Lower leg skin (tissue), 4 donors: ENCODE measurements around the gene UPB1. TPM values are rescaled to one million over a fixed set of nuclear protein-coding genes. Genes with fewer than 3 reads are reported as not detected.
"Not testable (repeated sequence)": the region's sequence is repeated elsewhere in the genome, so short reads cannot be mapped to it uniquely, and the experiment has no call there.

ENCODE experiments used
- DNase-seq, 2 donors: peaks; one replicate each; pipeline ENCODE4 v3.0.0-alpha.2; 2019; ENCODE audit warnings: low spot score in 2 of 2
- H3K4me3 ChIP-seq: fragments of 200-600 bp; sonication (generic); 2 replicates; pipeline ENCODE4 v1.5.1; 2017; ENCODE audit warnings: mild to moderate bottlenecking, low read depth; ENCODE audit not compliant: poor library complexity, severe bottlenecking
- CTCF ChIP-seq, 3 donors: fragments of 450-650 bp; IDR thresholded peaks; one replicate each; pipeline ENCODE4 v1.5.1; 2016; ENCODE audit warnings: antibody characterized with exemption in 3 of 3, mild to moderate bottlenecking in 3 of 3, moderate library complexity in 2 of 3
- POLR2A ChIP-seq, 2 donors: fragments of 450-650 bp; IDR thresholded peaks; one replicate each; pipeline ENCODE4 v1.6.1; 2016 to 2017; ENCODE audit warnings: antibody characterized with exemption in 2 of 2, mild to moderate bottlenecking in 1 of 2, moderate library complexity in 1 of 2
- WGBS, 2 donors: methylation state at CpG; one replicate each; pipeline ENCODE4 v1.1.5; 2018; 5-methylcytosine and 5-hydroxymethylcytosine counted together
- intact Hi-C: fragments of 100-400 bp; cut with DNase I; formaldehyde crosslinking; loops from one replicate; pipeline ENCODE4 v1.15.0; 2023; ENCODE audit warnings: low total_unique reads
- total RNA-seq, 4 donors: library from RNA; depleted of rRNA; stranded (reverse); fragments of >200 nt; gene quantifications; one replicate each; pipeline ENCODE4 v1.1.0, GENCODE V29; 2016

Gene UPB1
- total RNA-seq, 4 donors from 2014 or later: 0.99 to 2.1 (median 1.9) TPM

- DNase-seq: no peak
- intact Hi-C loops: no loop called here
- 78 to 85% methylated on average over 2 of the region's 2 CpGs for WGBS, 2 donors
- no peak for TF ChIP-seq POLR2A (IDR thresholded peaks at IDR 0.05)
- TF ChIP-seq CTCF (IDR thresholded peaks at IDR 0.05): no peak
- no peak overlapping the region for H3K4me3 ChIP-seq
These were observed 31.1 kb downstream of the UPB1 start for GRCh38 chr22:24526191-24526590.

GRCh38 chr22:24529898-24530297 lies 34.8 kb downstream of the UPB1 start:
- no peak for DNase-seq
- TF ChIP-seq POLR2A (IDR thresholded peaks at IDR 0.05): no peak
- no peak for TF ChIP-seq CTCF (IDR thresholded peaks at IDR 0.05)
- no peak overlapping the region for H3K4me3 ChIP-seq
- WGBS, 2 donors: 72 to 74% methylated on average over 2 of the region's 2 CpGs
- intact Hi-C loops: no loop called here

GRCh38 chr22:24530968-24531367 lies 35.8 kb downstream of the UPB1 start:
- 80 to 90% methylated on average over 3 of the region's 3 CpGs for WGBS, 2 donors
- DNase-seq, intact Hi-C loops, H3K4me3 ChIP-seq: not testable (repeated sequence)

- intact Hi-C loops: no loop called here
- DNase-seq: no peak
- TF ChIP-seq POLR2A (IDR thresholded peaks at IDR 0.05): no peak
- H3K4me3 ChIP-seq: no peak overlapping the region
- 77 to 81% methylated on average over 1 of the region's 1 CpG for WGBS, 2 donors
These were observed 36.9 kb downstream of the UPB1 start for GRCh38 chr22:24532075-24532474.

GRCh38 chr22:24535348-24535747 lies 40.2 kb downstream of the UPB1 start:
- no peak for DNase-seq
- no peak overlapping the region for H3K4me3 ChIP-seq
- intact Hi-C loops: no loop called here
- TF ChIP-seq CTCF (IDR thresholded peaks at IDR 0.05): no peak
- TF ChIP-seq POLR2A (IDR thresholded peaks at IDR 0.05): no peak
- WGBS, 2 donors: 93 to 97% methylated on average over 4 of the region's 4 CpGs

- no peak for TF ChIP-seq POLR2A (IDR thresholded peaks at IDR 0.05)
- TF ChIP-seq CTCF (IDR thresholded peaks at IDR 0.05): no peak
- intact Hi-C loops: no loop called here
- WGBS, 2 donors: 83 to 88% methylated on average over 3 of the region's 3 CpGs
- no peak for DNase-seq
- H3K4me3 ChIP-seq: no peak overlapping the region
These were observed 41.0 kb downstream of the UPB1 start for GRCh38 chr22:24536089-24536488.

GRCh38 chr22:24540470-24540869 lies 45.3 kb downstream of the UPB1 start:
- TF ChIP-seq CTCF (IDR thresholded peaks at IDR 0.05) (no peak), POLR2A (IDR thresholded peaks at IDR 0.05) (no peak)
- 88 to 93% methylated on average over 2 of the region's 2 CpGs for WGBS, 2 donors

More at GRCh38 chr22:24540470-24540869, 45.3 kb downstream of the UPB1 start:
- intact Hi-C loops: no loop called here
- DNase-seq: no peak
- no peak overlapping the region for H3K4me3 ChIP-seq
